Gastroesophageal sphincter (tissue), 4 donors: ENCODE data around the gene CACNG1. TPM values are rescaled to one million over a fixed set of nuclear protein-coding genes. Genes with fewer than 3 reads are reported as not detected.

Experiments
- ATAC-seq: fragments of 150-250 bp; one replicate; pipeline ENCODE4 v1.9.1; 2016; ENCODE audit warnings: mild to moderate bottlenecking, moderate library complexity
- H3K27ac ChIP-seq, 4 donors: fragments of 200-600 bp; sonication (generic) in 3 of 4; 1 replicate in 3 of 4; 2 replicates in 1 of 4; pipeline ENCODE4 v1.5.1; 2016 to 2019
- H3K27me3 ChIP-seq: fragments of 200-600 bp; sonication (generic); one replicate; pipeline ENCODE4 v1.5.1; 2019
- H3K36me3 ChIP-seq, 2 donors: fragments of 200-600 bp; sonication (generic); one replicate each; pipeline ENCODE4 v1.5.1; 2019; ENCODE audit warnings: control low read depth in 1 of 2
- H3K4me1 ChIP-seq, 3 donors: fragments of 200-600 bp; sonication (generic); 1 replicate in 2 of 3; 2 replicates in 1 of 3; pipeline ENCODE4 v1.5.1; 2016 to 2019; ENCODE audit warnings: control low read depth in 2 of 3
- H3K4me3 ChIP-seq, 2 donors: fragments of 200-600 bp; sonication (generic); one replicate each; pipeline ENCODE4 v1.5.1; 2019; ENCODE audit warnings: mild to moderate bottlenecking in 1 of 2, moderate library complexity in 1 of 2
- H3K9me3 ChIP-seq, 3 donors: fragments of 200-600 bp; sonication (generic); one replicate each; pipeline ENCODE4 v1.5.1; 2017 to 2019; ENCODE audit warnings: control low read depth in 2 of 3
- CTCF ChIP-seq, 4 experiments: fragments of 200-600 bp in 2 of 4; fragments of 450-650 bp in 2 of 4; sonication (generic) in 1 of 4; IDR thresholded peaks; one replicate each; pipeline ENCODE4 v1.5.1; 2017 to 2019; ENCODE audit warnings: antibody characterized with exemption in 4 of 4, mild to moderate bottlenecking in 2 of 4, moderate library complexity in 2 of 4
- EP300 ChIP-seq: sonication (generic); formaldehyde crosslinking; IDR thresholded peaks from one replicate; pipeline ENCODE4 v1.6.1; 2017; ENCODE audit warnings: antibody characterized with exemption, mild to moderate bottlenecking
- POLR2A ChIP-seq, 2 donors: fragments of 450-650 bp; IDR thresholded peaks; one replicate each; pipeline ENCODE4 v1.6.1; 2017; ENCODE audit warnings: antibody characterized with exemption in 2 of 2, mild to moderate bottlenecking in 2 of 2, moderate library complexity in 1 of 2
- POLR2AphosphoS5 ChIP-seq: sonication (generic); formaldehyde crosslinking; IDR thresholded peaks from one replicate; pipeline ENCODE4 v1.6.1; 2017; ENCODE audit warnings: antibody characterized with exemption
- WGBS, 2 donors: methylation state at CpG; one replicate each; pipeline ENCODE4 v1.1.5; 2018; ENCODE audit warnings: low coverage in 1 of 2; 5-methylcytosine and 5-hydroxymethylcytosine counted together
- total RNA-seq, 4 donors: library from RNA; depleted of rRNA; stranded (reverse); fragments of >200 nt; gene quantifications; one replicate each; pipeline ENCODE4 v1.1.0, GENCODE V29; 2016

The CACNG1 gene
- total RNA-seq, 4 donors from 2014 or later: not detected

- Histone ChIP-seq H3K36me3 (no peaks in the 10 kb centered on the region), H3K27ac (no peak overlapping the region), H3K4me1 (no peaks in the 10 kb centered on the region), H3K9me3 (peaks cover 0 to 31% (median 2%) of the 10 kb centered on the region in 3 donors), H3K4me3 (no peak overlapping the region), H3K27me3 (no peaks in the 10 kb centered on the region)
- TF ChIP-seq EP300 (no peak), POLR2A (IDR thresholded peaks at IDR 0.05) (no peak), CTCF (IDR thresholded peaks at IDR 0.05) (no peak), POLR2AphosphoS5 (no peak)
- ATAC-seq: no peak
- 100% methylated on average over 1 of the region's 1 CpG; no CpG with 5 or more reads in 1 of the 2 donors for WGBS, 2 donors
Measured at GRCh38 chr17:67050066-67050465, 5.7 kb downstream of the CACNG1 start.

- no peak overlapping the region for H3K4me3 ChIP-seq
- TF ChIP-seq EP300: no peak
- TF ChIP-seq POLR2A (IDR thresholded peaks at IDR 0.05): no peak
- TF ChIP-seq POLR2AphosphoS5: no peak
- TF ChIP-seq CTCF (IDR thresholded peaks at IDR 0.05): no peak
- ATAC-seq: no peak
- 75 to 90% methylated on average over 2 to 5 of the region's 6 CpGs for WGBS, 2 donors
- no peak overlapping the region for H3K27ac ChIP-seq
- H3K4me1 ChIP-seq: no peaks in the 10 kb centered on the region
- no peaks in the 10 kb centered on the region for H3K27me3 ChIP-seq
- H3K9me3 ChIP-seq: peaks cover 0 to 31% (median 2%) of the 10 kb centered on the region in 3 donors
- H3K36me3 ChIP-seq: no peaks in the 10 kb centered on the region
Measured at GRCh38 chr17:67050471-67051154, 6.3 kb downstream of the CACNG1 start.

GRCh38 chr17:67051155-67051538 lies 6.8 kb downstream of the CACNG1 start:
- no CpG with 5 or more reads among the region's 4 CpGs for WGBS, 2 donors
- no peaks in the 10 kb centered on the region for H3K4me1 ChIP-seq
- TF ChIP-seq EP300: no peak
- TF ChIP-seq POLR2AphosphoS5: no peak
- TF ChIP-seq CTCF (IDR thresholded peaks at IDR 0.05): no peak
- TF ChIP-seq POLR2A (IDR thresholded peaks at IDR 0.05): no peak
- H3K9me3 ChIP-seq: peaks cover 0 to 31% (median 2%) of the 10 kb centered on the region in 3 donors
- no peak for ATAC-seq
- H3K27me3 ChIP-seq: no peaks in the 10 kb centered on the region
- H3K36me3 ChIP-seq: no peaks in the 10 kb centered on the region
- no peak overlapping the region for H3K4me3 ChIP-seq
- H3K27ac ChIP-seq: no peak overlapping the region

- Histone ChIP-seq H3K27me3 (no peaks in the 10 kb centered on the region), H3K9me3 (peaks cover 0 to 31% (median 2%) of the 10 kb centered on the region in 3 donors), H3K4me3 (no peak overlapping the region), H3K4me1 (no peaks in the 10 kb centered on the region), H3K27ac (no peak overlapping the region), H3K36me3 (no peaks in the 10 kb centered on the region)
- ATAC-seq: no peak
- no peak for TF ChIP-seq CTCF (IDR thresholded peaks at IDR 0.05)
- 84 to 88% methylated on average over 4 to 5 of the region's 5 CpGs for WGBS, 2 donors
Measured at GRCh38 chr17:67051837-67052236, 7.5 kb downstream of the CACNG1 start.

GRCh38 chr17:67052720-67053437 lies 8.5 kb downstream of the CACNG1 start:
- no peak for TF ChIP-seq EP300
- no peak for TF ChIP-seq POLR2A (IDR thresholded peaks at IDR 0.05)
- TF ChIP-seq POLR2AphosphoS5: no peak
- no peak for TF ChIP-seq CTCF (IDR thresholded peaks at IDR 0.05)
- no peak for ATAC-seq
- Histone ChIP-seq H3K27me3 (no peaks in the 10 kb centered on the region), H3K27ac (no peak overlapping the region), H3K36me3 (no peaks in the 10 kb centered on the region), H3K4me3 (no peak overlapping the region), H3K9me3 (peaks cover 0 to 23% (median 2%) of the 10 kb centered on the region in 3 donors), H3K4me1 (no peaks in the 10 kb centered on the region)
- WGBS, 2 donors: 85 to 93% methylated on average over 5 to 8 of the region's 9 CpGs
